ENCODE results near the gene GANC.
"Not testable (repeated sequence)": the region's sequence is repeated elsewhere in the genome, so short reads cannot be mapped to it uniquely, and the experiment has no call there.

The GANC gene

DNA sequence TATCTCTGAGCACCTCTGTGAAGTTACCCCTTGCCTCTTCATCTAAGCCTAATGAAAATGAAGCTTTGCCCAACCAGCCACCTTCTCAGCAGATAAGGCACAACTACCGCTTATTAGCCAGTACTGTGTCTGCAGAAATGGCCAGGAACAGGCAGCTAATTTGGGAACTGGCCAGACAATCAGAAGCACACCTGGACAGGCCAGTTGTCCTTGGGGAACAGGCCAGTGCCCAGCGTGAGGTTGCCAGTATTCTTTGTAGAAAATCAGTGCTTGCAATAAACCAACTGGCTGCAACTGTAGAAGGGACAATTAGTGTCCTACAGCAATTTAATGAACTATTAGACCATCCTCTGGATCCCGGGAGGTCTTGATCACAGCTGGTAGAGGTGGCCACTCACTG, 10.7 kb downstream of the GANC start:
- no peak for DNase-seq

- no peak for DNase-seq
These were observed 11.6 kb downstream of the GANC start for GRCh38 chr15:42284551-42284950.

- DNase-seq, result no peak
These were observed 12.0 kb downstream of the GANC start for GRCh38 chr15:42285034-42285433.

- DNase-seq, result no peak
These were observed 13.5 kb downstream of the GANC start for GRCh38 chr15:42286445-42287029.

- no peak for DNase-seq
These were observed 14.9 kb downstream of the GANC start for GRCh38 chr15:42287931-42288330.

DNA sequence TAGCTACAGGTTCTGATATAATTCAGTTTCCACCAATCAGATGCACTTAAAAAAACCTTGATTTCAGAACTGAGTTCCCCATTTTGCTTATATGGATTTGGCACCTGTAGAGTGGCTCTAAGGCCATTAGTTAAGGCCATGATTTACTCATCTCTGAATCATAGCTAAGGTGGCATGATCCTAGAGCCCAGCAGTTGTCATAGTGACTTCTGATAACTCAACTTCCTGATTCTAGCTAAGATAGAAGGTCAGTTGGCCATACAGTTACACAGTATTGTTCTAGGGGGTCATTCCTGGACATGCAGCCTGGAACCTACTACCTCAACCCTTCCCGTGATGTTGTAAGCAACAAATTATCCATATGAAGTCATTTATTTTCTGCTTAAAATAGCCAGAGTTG, 16.2 kb downstream of the GANC start:
- no peak for DNase-seq

- DNase-seq, result not testable (repeated sequence)
These were observed 28.0 kb downstream of the GANC start for GRCh38 chr15:42301004-42301403.

DNA sequence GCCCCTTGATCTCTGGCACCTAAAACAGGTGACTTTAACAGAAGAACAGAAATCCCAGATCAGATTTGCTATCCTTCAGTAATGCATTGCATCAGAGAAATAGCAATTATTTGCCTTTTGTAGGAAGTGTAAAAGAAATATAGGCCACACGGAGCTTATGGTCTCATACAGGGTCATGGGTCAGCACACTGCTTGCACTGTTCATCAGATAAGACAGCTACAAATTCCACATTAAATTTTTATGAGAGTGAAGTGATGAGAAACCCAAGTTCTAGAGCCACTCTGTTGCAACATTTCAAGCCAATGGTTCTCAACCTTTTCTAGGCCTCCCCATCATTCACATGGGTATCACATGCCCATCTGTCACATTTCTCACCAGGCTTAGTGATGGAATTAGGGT, 33.7 kb downstream of the GANC start:
- DNase-seq, result no peak

GRCh38 chr15:42313463-42313862, 40.5 kb downstream of the GANC start:
- DNase-seq, result no peak

DNA sequence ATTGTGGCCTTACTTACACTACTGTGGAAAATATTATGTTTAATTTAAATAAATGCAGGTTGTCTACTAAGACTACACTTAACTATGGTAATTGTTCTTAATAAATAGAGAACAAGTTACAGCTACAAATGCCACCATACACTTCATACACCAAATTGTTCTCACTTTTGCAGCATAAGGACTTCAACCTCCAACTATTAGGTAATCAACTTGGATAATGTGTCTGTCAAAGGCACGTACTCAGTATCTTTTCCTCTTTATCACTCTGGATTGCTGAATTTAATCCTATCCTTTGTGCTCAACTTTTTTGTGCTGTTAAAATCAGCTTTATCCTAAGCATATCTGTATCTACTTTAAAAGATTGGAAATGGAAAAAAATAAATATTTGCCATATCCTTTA, 41.8 kb downstream of the GANC start:
- DNase-seq, result no peak

DNA sequence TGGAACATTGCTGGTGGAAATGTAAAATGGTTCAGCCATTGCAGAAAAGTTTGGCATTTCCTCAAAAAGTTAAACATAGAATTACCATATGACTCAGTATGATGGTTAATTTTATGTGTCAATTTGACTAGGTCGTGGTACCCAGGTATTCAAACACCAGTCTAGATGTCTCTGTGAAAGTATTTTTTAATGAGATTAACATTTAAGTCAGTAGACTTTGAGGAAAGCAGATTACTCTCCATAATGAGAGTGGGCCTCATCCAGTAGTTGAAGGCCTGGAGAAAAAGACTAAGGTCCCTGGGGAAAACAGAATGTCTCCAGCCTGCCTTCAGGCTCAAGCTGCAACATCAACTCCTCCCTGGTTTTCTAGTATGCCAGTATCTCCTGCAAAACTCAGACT, 42.5 kb downstream of the GANC start:
- DNase-seq, result no peak

DNA sequence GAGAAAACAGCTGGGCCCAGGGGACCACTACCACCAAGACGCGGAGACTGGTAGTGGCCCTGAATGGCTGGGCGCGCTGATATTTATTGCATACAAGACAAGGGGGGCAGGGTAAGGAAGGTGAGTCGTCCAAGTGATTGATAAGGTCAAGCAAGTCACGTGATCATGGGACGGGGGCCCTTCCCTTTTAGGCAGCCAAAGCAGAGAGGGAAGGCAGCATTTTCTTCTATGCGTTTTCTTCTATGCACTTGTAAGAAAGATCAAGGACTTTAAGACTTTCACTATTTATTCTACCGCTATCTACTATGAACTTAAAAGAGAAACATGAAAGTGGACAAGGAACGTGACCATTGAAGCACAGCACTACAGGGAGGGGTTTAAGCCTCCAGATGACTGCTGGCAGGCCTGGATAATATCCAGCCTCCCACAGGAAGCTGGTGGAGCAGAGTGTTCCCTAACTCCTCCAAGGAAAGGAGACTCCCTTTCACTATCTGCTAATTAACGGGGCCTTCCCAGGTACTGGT, 43.3 kb downstream of the GANC start:
- not testable (repeated sequence) for DNase-seq

DNA sequence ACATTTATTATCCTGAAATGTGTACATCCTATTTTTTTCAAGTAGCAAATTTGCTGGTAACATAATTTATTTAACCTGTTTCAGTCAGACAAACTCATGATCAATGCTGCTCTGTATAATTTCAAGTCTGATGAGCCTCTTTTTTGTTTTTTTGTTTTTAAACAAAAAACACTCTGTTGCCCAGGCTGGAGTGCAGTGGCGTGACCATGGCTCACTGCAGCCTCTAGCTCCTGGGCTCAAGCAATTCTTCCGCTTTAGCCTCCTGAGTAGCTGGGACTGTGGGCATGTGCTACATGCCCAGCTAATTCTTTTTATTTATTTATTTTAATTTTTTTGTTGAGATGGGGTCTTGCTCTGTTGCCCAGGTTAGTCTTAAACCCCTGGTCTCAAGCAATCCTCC, 46.2 kb downstream of the GANC start:
- no peak for DNase-seq

GRCh38 chr15:42324308-42324707, 51.3 kb downstream of the GANC start:
- no peak for DNase-seq

DNA sequence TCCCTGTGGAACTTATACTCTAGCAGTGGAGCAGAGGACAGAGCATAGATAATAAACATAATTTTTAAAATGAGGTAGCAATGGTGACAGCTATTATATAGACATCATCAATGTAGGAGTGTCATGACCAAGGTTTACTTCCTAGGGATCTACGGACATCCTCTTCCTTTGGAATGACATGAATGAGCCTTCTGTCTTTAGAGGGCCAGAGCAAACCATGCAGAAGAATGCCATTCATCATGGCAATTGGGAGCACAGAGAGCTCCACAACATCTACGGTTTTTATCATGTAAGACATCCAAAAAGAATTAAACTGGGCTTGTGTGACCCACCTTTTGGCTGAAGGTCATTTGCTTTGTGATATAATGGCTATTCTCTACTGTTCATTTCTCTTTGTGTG, 56.2 kb downstream of the GANC start:
- no peak for DNase-seq

GRCh38 chr15:42329992-42330391, 57.0 kb downstream of the GANC start:
- no peak for DNase-seq

- DNase-seq, result no peak
These were observed 58.2 kb downstream of the GANC start for GRCh38 chr15:42331235-42331634.

- no peak for DNase-seq
These were observed 59.3 kb downstream of the GANC start for GRCh38 chr15:42332331-42332730.

DNA sequence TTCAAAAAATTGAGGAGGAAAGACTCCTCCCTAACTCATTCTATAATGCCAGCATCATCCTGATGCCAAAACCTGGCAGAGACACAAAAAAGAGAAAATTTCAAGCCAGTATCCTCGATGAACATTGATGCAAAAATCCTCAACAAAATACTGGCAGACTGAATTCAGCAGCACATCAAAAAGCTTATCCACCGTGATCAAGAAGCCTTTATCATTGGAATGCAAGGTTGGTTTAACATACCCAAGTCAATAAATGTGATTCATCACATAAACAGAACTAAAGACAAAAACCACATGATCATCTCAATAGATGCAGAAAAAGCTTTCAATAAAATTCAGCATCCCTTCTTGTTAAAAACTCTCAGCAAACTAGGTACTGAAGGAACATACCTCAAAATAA, 62.1 kb downstream of the GANC start:
- DNase-seq, result no peak

DNA sequence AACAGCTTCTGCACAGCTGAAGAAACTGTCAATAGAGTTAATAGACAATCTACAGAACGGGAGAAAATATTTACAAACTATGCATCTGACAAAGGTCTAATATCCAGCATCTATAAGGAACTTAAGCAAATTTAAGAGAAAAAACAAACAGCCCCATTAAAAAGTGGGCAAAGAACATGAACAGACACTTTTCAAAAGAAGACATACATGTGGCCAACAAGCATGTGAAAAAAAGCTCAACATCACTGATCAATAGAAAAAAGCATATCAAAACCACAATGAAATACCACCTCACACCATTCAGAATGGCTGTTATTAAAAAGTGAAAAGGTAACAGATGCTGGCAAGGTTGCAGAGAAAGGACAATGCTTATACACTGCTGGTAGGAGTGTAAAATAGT, 63.6 kb downstream of the GANC start:
- not testable (repeated sequence) for DNase-seq

- DNase-seq, result not testable (repeated sequence)
These were observed 64.1 kb downstream of the GANC start for GRCh38 chr15:42337104-42337503.

DNA sequence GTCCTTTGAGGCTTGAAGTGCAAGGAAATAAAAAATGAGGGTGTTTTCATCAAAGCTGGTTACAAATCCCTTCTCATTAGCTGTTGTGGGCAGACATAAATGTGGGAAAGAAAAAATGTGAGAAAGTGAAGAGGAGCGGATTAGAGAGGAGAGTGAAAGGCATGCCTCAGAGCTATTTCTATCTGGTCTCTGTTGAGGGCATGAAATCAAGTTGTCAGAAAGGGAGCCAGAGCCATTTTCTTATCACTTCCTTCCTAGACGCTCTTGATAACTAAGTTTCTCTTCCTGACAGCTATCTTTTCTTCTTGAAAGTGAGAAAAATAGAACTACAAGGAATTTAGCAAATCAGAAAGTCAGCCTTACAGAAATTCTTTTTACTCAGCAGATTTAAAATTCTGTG, 65.5 kb downstream of the GANC start:
- no peak for DNase-seq

GRCh38 chr15:42343596-42344232, 70.7 kb downstream of the GANC start:
- DNase-seq, result no peak

DNA sequence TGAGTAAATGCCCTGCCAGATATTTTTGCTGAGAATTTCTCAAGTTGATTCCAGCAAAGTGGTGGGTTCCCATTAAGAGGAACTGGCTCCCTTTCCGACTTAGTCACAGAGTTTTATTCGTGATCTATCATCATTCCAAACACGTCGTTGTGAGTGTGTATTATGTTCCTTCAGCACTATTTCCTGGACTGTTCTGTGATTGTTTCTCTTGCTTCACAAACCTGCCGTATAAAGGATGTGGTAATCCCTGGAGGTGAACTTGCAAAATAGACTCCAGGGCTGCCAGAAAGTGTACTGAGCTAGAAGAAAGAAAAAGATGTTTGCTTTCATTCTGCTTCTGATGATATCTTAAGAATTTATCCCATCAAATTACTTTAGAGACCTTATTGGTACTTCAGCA, 71.8 kb downstream of the GANC start:
- DNase-seq, result no peak

DNA sequence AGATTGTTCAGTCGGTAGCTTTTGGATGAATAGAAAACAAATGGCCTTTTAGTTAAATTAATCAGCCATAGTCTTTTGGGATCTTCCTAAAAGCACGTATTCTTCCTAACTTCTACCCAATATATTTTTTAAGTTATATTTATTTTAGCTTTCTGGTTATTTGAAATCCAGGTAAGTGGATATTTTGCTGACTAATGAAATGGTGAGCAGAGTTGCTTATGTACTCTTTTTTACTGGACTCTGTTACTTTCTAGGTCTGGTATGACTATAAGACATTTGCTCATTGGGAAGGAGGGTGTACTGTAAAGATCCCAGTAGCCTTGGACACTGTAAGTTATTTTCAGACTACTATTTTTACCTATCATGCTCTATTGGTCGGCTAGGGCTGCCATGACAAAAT, 72.5 kb downstream of the GANC start:
- no peak for DNase-seq
